ENCODE measurements around the gene TRIM72.
"Not testable (repeated sequence)": the region's sequence is repeated elsewhere in the genome, so short reads cannot be mapped to it uniquely, and the experiment has no call there.

TRIM72 gene, protein sequence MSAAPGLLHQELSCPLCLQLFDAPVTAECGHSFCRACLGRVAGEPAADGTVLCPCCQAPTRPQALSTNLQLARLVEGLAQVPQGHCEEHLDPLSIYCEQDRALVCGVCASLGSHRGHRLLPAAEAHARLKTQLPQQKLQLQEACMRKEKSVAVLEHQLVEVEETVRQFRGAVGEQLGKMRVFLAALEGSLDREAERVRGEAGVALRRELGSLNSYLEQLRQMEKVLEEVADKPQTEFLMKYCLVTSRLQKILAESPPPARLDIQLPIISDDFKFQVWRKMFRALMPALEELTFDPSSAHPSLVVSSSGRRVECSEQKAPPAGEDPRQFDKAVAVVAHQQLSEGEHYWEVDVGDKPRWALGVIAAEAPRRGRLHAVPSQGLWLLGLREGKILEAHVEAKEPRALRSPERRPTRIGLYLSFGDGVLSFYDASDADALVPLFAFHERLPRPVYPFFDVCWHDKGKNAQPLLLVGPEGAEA

GRCh38 chr16:31213877-31214707 is at the start of gene TRIM72:
TSS of gene TRIM72 (plus strand) at chr16:31214119. CDS start at chr16:31214739, 620 bp downstream.
- peak; percentile 77 for DNase-seq

DNA sequence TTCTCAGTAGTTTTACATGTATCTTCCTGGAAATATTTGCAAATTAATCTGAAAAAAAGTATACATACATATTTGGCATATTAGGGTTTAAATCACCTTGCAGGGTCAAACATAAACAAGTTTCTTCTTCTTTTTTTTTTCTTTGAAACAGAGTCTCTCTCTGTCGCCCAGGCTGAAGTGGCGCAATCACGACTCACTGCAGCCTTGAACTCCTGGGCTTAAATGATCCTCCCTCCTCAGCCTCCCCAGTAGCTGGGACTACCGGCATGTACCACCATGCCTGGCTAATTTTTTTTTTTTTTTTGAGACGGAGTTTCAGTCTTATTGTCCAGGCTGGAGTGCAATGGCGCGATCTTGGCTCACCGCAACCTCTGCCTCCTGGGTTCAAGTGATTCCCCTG is 46.6 kb upstream of the TRIM72 start:
- DNase-seq: no peak

GRCh38 chr16:31168848-31169247 is 45.1 kb upstream of the TRIM72 start:
- DNase-seq: no peak

- not testable (repeated sequence) for DNase-seq
Observed at GRCh38 chr16:31170048-31170447, 43.9 kb upstream of the TRIM72 start.

DNA sequence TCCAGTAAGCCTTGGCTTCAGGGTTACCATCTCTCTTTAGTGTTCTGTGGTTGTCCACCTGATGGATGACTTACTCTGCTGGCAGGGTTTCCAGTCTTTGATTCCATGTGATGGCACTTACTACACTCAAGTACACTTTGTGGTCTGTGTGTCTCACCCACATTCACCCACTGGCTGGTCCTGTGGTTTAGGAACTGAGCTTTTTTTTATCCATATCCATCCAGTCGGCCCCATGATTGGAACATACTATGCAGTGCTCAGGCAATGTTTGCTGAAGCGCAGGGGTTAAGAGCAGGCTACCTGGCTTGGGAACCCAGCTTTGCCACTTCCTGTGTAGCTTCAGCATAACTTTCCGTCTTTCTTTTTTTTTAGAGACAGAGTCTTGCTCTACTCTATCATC is 36.8 kb upstream of the TRIM72 start:
- peak; percentile 69 for DNase-seq

DNA sequence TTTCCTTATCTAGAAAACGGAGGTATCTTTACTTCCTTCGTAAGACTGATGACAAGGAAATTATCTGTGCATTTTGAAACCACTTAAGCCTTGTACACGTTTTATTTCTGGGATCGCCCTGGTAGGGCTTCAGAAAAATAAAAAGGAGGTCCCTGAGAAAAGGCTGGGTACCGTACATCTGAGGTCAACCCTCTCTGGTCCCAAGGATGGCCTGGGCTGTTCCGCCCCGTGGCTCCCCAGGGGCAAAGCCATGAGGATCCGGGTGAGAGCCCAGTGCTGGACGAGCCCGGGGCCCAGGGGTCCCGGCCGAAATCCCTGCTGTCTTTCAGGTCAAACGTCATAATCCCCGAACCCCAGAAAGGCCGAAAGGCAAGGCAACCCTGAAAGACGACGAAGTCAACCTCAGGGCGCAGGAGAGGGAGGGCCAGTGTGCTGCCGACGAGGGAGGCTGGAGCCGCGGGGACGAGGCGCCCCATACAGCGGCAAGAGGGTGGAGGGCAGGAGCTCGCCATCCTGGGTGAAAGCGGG is 34.6 kb upstream of the TRIM72 start:
- DNase-seq: no peak

DNA sequence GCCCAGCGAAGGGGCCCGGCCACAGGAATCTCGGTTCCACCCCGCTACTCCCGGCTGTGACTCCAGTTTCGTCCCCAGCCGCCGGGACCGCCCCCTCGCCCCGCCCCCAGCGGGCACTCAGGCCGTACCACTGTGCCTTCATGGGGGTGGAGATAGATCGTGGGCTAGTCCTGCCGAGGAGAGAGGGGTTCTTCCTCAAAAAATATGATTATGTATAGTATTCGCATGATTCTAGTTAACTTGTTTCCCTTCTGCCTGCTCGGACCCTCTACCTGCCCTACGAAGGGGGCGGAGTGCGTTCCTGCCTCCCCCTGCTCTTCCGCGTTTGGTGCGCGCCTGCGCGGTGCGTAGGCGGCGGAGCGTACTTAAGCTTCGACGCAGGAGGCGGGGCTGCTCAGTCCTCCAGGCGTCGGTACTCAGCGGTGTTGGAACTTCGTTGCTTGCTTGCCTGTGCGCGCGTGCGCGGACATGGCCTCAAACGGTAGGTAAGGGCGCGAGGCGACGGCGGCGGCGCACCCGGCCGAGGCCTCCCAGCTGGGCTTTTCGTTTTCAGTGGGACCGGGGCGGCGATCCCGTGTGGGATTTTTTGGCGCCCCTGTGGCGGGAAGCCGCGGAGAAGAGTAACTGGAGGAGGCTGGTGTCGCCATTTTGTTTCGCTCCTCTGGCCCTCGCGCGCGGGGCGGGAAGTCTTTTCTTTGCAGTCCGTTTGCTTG is 34.0 kb upstream of the TRIM72 start, which contains the start of gene FUS:
Gene FUS, plus strand, starts transcription at position 393 of the 713 bp plus-strand sequence. Its CDS starts 76 bp downstream, at position 469.
- peak; percentile 98 for DNase-seq

DNA sequence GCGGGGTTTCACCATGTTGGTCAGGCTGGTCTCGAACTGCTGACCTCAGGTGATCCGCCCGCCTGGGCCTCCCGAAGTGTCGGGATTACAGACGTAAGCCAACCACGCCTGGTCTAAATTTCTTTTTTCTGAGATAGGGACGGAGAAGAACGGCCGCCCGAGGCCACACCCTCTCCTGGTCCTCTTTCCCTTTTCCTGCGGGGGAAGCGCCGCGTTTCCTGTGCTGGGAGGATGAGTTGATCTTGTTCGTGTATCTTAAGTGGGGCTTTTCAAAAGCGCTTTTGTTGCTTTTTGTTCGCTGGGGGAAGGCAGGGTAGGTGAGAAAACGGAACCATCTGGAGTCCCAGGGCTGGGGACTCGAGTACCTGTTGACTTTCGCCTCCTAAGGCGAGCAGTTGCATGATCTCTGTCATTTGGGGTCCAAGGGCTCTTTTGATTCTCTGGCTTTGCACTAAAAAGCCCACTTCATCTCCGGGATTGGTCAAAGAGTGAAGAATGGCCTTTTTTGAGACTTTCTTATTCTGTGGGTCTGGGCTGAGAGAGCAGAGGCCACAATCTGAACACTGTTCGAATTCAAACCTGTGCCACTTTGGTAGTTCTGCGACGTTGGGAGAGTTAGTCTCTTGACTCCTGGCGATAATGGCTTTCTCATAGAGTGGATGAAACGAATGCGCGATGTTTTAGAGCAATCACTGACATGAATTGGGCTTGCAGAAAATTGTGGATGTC is 32.7 kb upstream of the TRIM72 start:
- DNase-seq: peak; percentile 61

- no peak for DNase-seq
Observed at GRCh38 chr16:31182391-31182790, 31.5 kb upstream of the TRIM72 start.

DNA sequence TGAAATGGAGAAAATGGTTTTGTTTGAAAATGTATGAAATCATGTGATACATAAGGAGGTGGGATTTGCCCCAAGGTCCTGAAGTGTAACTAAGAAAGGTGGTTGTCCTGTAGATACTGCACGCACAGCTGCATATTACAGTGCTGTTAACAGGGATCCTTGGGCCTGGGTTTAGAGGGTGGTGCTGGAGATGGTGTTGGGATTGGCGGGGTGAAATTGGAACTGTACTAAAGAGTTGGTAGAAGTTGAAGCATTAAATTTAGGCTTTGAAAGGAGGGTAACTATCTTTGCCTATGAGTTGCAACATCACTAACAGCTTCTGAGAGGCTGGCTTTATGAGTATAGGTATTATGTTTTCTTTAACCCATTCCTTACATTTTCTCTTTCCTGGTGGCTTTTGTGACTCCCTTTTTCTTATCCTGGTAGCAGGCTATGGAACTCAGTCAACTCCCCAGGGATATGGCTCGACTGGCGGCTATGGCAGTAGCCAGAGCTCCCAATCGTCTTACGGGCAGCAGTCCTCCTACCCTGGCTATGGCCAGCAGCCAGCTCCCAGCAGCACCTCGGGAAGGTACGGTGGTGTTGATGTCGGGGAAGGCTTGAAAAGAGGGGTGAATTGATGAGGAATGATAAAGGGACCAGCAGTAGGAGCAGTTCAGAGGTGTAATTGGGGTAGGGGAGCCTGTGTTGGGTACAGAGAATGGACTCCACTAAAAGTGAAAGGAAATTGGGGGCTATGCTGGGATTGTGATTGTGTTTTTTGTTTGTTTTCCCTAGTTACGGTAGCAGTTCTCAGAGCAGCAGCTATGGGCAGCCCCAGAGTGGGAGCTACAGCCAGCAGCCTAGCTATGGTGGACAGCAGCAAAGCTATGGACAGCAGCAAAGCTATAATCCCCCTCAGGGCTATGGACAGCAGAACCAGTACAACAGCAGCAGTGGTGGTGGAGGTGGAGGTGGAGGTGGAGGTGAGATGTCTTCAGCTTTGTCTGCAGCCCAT is 30.2 kb upstream of the TRIM72 start:
- no peak for DNase-seq

- DNase-seq: no peak
Observed at GRCh38 chr16:31184888-31185287, 29.0 kb upstream of the TRIM72 start.

DNA sequence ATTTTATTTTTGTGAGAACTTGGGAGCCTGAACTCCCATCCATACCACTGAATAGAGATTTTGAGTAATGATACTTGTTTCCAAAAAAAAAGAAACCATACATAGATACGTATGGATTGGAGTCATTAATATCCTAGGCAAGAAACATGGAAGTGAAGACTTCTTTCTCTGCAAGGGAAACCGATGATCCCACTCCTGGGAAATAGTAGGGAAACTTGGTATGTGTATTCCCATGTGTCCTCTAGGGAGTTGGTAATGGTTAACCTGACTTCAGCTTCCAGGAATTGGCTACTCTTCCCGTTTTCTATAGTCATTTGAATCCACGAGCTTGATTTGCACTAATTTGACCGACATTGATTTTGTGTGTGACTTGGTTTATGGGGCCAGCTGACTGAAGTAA is 28.6 kb upstream of the TRIM72 start:
- no peak for DNase-seq

DNA sequence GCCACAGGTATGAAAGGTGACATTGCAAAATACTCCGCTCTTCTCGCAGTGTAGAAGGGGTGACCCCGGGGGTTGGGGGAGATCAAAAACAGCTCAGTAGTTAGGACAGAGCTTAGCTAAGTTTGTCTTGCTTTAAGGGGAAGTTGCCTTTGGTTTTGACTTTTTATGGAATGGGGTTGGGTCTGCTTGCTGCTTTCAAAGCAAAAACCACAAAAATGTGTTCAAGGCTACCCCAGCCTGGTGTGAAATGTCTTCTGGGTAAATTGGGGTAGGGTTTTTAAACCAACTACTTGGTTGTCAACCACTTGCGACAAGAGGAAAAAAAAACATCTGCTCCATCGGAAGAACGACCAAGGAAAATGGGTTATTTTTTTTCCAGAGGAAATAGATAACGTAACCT is 27.7 kb upstream of the TRIM72 start:
- DNase-seq: no peak

- no peak for DNase-seq
Observed at GRCh38 chr16:31186930-31187807, 26.8 kb upstream of the TRIM72 start.

GRCh38 chr16:31187808-31188189 is 26.1 kb upstream of the TRIM72 start:
- DNase-seq: no peak

DNA sequence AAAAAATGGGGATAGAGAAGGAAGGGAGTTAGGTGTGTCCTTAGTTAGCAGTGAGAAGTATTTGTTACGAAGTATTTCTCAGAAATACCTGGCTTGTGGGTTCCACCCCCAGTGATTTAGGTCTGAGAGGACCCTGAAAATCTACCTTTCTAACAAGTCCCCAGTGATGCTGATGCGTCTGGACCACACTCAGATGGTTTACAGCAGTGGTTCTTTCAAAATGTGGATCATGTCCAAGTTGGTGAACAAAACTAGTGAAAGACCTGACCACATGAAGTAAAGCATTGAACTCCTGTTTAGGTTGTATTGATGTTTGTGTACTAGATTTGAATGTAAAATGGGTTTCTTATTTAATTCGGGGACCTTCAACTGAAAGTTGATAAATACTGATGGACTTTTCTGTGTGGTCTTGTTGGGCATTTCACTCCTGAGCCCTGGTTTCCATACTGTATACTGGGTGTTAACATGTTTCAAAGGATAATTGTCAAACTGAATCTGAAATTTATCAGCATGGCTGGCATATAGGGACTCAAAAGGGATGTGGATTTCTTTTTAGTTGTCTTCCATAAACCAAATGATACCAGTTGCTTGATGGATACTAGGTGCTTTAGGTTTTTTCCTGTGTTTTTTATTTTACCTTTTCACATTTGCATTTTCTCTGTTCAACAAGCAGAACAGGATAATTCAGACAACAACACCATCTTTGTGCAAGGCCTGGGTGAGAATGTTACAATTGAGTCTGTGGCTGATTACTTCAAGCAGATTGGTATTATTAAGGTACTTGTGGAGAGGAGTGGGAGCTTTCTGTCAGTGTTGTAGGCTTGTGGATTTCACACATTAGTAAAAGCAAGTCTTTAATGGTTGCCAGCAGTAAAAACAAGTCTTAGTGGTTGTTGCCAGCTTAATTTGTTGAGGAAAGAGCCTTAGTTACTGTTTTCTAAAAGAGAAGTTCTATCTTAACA is 25.2 kb upstream of the TRIM72 start:
- DNase-seq: no peak

- DNase-seq: no peak
Observed at GRCh38 chr16:31189412-31189778, 24.5 kb upstream of the TRIM72 start.

- DNase-seq: no peak
Observed at GRCh38 chr16:31190061-31190460, 23.9 kb upstream of the TRIM72 start.

Measured in RPMI8226 (cell line).